NOMO-1 treated with dmso at 0.1 percent for 144 hours (cell line): ENCODE measurements around the gene CLDN15.
"Not testable (repeated sequence)": the region's sequence is repeated elsewhere in the genome, so short reads cannot be mapped to it uniquely, and the experiment has no call there.

Experiments
- DNase-seq: peaks from one replicate; lab custom pipeline; 2025; ENCODE audit not compliant: unreplicated experiment; lab: John Stamatoyannopoulos, UW

Gene CLDN15, protein sequence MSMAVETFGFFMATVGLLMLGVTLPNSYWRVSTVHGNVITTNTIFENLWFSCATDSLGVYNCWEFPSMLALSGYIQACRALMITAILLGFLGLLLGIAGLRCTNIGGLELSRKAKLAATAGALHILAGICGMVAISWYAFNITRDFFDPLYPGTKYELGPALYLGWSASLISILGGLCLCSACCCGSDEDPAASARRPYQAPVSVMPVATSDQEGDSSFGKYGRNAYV

DNA sequence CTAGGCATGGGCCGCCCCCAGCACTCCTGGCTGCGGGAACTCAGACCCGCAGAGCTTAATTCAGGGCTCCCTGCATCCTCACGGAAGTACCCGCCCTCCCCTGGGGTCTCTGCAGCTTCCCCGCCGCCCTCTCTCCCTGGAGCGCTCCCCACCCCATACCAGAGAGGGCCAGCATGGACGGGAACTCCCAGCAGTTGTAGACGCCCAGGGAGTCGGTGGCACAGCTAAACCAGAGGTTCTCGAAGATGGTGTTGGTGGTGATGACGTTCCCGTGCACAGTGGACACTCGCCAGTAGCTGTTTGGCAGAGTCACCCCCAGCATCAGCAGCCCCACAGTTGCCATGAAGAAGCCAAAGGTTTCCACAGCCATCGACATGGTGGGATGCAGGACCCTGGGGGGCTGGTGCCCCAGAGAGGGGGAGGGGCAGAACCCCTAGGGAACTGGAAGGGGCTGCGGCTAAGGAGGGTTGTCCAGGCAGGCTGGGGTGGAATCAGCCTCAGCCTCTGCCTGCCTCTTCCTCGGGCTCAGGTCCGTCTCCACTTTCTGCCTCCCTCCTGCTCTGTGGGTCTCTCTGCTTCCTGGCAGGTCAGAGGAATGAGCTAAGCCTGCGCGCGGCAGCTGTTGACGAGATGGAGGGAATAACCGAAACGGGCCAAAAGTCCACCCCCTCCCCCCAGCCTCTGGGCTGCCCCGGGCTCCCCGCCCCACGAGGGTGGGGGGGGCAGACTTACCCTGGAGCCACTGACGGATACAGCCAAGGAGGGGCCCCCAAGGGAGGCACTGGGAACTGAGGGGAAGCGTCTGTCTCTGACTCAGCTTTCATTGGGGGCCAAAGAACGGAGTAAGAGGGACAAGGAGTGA, at the start of gene CLDN15:
TSS of gene CLDN15 (minus strand) at position 597 of the 862 bp plus-strand sequence. CDS start at position 376, 221 bp downstream.
- DNase-seq = peak; percentile 33

GRCh38 chr7:101287032-101287431, 49.4 kb upstream of the CLDN15 start:
- no peak for DNase-seq

- not testable (repeated sequence) for DNase-seq
Measured at GRCh38 chr7:101285880-101286279, 48.3 kb upstream of the CLDN15 start.

- DNase-seq = no peak
Measured at GRCh38 chr7:101285171-101285570, 47.6 kb upstream of the CLDN15 start.

- DNase-seq = not testable (repeated sequence)
Measured at GRCh38 chr7:101280912-101281311, 43.3 kb upstream of the CLDN15 start.

- no peak for DNase-seq
Measured at GRCh38 chr7:101278461-101279292, 41.1 kb upstream of the CLDN15 start.

GRCh38 chr7:101277155-101277554, 39.6 kb upstream of the CLDN15 start:
- DNase-seq = no peak

- DNase-seq = no peak
Measured at GRCh38 chr7:101273206-101273605, 35.6 kb upstream of the CLDN15 start.

DNA sequence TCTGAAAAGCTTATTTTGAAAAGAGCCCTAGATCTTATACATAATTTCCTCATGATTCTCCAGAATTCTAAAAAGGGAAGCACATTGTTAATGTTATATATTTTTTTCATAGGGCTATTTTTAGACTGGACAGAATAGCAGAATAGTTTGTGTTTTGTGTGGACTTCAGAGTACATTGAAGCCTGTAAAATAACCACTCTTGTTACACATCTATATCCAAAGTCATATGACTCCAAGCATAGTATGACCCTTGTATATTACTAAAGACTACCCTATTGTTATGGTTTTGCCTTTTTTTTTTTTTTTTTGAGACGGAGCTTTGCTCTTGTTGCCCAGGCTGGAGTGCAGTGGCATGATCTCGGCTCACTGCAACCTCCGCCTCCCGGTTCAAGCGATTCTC, 33.4 kb upstream of the CLDN15 start:
- DNase-seq = no peak

DNA sequence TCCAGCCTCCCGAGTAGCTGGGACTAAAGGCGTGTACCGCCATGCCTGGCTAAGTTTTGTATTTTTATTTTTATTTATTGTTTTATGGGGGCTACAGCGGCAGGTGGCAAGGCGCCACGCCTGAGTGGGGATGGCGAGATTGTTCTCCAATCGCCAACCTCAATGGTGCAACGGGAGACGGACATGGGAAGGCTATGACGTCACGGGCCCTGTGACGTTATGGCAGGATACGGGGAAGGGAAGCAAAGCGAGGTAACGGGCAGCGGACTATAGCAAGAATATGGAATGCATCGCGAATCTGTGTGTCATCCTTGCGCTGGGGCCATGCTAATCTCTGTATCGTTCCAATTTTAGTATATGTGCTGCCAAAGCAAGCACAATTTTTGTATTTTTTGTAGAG, 32.1 kb upstream of the CLDN15 start:
- no peak for DNase-seq

- no peak for DNase-seq
Measured at GRCh38 chr7:101265622-101266516, 28.3 kb upstream of the CLDN15 start.

DNA sequence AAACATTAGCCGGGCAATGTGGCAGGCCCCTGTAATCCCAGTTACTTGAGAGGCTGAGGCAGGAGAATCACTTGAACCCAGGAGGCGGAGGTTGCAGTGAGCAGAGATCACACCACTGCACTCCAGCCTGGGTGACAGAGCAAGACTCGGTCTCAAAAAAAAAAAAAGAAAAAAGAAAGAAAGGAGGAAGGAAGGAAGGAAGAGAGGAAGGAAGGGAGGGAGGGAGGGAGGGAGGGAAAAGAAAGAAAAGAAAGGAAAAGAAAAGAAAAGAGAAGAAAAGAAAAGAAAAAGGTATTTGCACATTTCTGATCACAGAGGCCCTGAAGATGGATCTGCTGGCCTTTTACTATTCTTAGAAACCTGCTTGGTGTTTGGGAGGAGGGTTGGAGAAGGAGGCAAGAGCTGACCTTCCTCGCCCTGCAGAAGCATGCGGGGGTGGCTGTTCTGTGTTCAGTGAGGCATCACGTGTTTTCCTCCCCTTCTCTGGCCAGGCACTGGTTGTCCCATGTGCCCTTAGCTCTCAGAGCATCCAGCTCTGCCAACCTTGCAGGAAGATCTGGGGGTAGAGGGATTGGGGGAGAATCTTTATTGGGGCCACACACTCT, 26.6 kb upstream of the CLDN15 start:
- not testable (repeated sequence) for DNase-seq

- no peak for DNase-seq
Measured at GRCh38 chr7:101258243-101258731, 20.7 kb upstream of the CLDN15 start.

DNA sequence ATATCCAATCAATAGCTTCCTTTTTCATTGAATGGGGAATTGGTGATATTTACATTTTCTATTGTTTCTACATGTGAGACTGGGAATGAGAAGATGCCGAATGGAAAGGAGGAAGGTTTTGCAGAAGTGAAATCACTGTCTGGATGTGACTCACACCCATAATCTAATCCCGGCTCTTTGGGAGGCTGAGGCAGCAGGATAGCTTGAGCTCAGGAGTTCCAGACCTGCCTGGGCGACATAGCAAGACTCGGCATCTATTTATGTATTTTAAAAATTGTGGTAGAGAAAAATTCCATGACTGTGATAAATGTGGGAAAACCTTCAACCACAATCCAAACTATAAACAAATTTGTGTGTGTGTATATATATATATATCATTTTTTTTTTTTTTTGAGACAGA, 18.2 kb upstream of the CLDN15 start:
- no peak for DNase-seq

DNA sequence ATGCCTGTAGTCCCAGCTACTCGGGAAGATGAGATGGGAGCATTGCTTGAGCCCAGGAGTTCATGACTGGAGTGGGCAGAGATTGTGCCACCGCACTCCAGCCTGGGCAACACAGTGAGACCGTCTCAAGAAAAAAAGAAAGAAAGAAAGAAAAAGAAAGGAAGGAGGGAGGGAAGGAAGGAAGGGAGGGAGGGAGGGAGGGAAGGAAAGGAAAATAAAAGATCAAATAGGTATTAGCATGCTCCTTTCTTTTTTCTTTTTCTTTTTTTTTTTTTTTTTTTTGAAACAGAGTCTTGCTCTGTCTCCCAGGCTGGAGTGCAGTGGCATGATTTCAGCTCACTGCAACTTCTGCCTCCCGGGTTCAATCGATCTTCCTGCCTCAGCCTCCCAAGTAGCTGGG, 15.6 kb upstream of the CLDN15 start:
- DNase-seq = not testable (repeated sequence)

DNA sequence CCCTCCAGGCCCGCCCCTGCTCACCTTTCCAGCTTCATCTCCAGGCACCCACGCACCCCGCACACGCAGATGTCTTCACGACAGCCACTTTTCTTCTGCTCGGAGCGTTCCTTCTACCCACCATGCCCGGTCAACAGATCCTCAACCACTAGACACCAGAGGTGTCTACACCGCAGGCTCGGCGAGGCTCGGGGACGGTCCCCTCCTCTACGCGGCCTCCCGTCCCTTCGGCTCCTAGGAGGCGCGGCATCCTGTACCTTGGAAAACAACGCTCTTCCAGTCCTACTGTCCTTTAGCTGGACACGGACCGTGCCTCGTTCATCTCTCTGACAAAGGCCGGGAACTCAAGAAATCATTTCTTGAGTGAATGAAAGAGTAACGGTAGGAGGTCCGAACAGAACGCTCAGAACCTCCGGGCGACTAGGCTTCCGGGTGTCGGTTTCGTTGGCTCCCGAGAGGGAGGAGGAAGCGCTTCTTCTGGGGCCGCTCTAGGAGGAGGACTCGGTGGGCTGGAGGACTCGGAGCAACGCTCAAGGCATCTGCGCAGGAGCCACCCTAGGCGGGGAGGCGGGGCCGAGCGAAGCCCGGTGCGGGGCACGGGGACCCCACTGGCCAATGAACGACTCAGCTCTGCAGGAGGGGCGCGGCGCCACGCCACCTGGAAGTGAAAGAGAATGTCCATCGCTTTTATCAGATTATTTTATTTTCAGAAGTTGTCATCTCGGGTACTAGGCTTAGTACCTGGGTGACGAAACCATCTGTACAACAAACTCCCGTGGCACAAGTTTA, 14.5 kb upstream of the CLDN15 start:
- peak; percentile 100 for DNase-seq

DNA sequence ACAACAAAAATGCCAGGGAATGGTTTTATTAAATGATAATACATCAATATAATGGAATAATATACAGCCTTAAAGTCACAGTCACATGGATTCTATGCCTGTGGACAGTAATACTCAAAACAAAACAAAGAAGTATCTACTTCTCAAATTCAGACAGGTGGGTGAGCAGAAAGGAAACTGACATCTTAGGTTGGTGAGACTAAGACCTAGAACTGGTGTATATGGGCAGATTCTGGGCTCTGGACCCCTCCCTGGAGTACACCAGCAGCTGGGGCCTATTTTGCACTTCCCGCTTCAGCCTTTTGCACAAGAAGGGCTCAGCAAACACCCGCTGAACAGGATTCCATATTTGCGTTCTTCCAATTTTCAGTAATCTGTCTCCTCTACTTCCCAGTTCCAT, 12.7 kb upstream of the CLDN15 start:
- no peak for DNase-seq

DNA sequence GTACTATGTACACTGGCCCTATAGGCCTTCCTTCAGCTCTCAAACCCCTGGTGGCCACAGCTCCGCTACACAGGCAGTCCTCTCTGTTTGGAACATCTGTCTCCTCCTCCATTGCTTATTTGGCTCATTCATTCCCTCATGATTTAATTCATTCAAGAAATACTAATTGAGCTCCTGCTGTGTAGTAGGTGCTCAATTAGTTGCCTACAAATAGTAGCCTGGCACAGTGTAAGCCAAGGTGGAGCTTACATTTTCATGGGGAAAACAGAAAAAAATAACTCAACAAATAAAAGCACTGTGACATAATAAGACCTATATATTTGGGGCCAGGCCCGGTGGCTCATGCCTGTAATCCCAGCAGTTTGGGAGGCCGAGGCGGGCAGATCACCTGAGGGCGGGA, 10.7 kb upstream of the CLDN15 start:
- no peak for DNase-seq

DNA sequence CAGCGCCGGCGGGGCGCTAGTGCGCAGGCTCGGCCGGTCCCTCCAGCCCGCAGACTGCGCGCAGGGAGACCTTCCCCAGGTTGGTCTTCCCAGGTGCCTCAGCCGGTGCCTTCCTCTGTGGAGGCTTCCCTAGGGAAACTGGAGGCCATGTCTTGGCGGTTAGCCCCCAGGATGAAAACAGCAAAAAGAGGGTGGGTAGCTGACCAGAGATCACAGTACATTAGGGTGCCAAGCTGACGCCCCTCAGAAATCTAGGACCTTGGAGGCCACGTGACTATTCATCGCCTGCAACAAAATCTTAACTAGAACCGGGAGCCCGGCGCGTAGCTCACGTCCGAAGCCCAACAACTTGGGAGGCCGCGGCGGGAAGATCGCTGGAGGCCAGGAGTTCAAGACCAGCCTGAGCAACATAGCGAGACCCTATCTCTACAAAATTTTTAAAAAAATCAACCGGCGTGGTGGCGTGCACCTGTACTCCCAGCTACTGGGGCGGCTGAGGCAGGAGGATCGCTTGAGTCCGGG, 7.6 kb upstream of the CLDN15 start:
- DNase-seq = no peak
